GM21528 (cell line): ENCODE results near the gene TRAPPC2L.

Experiments used
- ATAC-seq: cut with Tn5 transposase; IDR thresholded peaks from one replicate; pipeline ENCODE4 v1.9.1; 2021; ENCODE audit warnings: mild to moderate bottlenecking, moderate library complexity; ENCODE audit not compliant: unreplicated experiment, low FRiP score

The TRAPPC2L gene

GRCh38 chr16:88903267-88903666 is 46.3 kb downstream of the TRAPPC2L start:
- ATAC-seq = no peak

- no peak for ATAC-seq
Measured at GRCh38 chr16:88904676-88905365, 47.9 kb downstream of the TRAPPC2L start.

DNA sequence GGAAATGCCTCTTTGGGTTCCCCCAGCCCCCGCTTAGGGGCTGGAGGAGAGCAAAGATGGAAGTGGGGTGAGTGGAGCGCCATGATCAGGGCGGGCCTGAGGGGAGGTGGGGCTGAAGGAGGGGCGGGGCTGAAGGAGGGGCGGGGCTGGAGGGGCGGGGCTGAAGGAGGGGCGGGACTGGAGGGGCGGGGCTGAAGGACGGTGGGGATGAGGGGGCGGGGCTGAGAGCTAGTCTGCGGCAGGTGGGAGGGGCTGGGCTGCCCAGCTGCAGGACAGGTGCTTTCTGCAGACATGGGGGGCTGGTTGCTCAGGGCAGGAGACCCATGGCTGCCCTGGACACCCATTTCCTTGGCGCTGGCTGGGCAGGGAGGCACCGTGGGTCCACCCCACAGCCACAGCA is 48.6 kb downstream of the TRAPPC2L start:
- ATAC-seq = no peak

DNA sequence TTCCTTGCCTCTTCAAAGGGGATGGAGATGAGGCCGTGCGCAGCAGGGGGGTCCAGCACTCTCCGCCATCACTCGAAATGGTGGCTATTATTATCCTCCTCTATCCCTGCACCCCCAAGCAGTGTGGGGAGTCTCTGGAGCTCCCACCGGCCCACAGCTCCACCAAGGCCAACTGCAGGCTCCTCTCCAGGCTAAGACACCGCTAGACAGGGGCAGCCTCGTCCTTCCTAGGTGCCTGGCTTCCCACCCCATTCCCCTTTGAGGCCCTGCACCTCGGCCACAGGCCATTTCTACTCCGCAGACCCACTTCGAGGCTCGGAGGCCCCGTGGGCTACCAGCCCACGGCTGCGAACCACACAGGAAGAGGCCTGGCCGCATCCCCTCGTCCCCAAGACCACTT is 49.1 kb downstream of the TRAPPC2L start:
- no peak for ATAC-seq

DNA sequence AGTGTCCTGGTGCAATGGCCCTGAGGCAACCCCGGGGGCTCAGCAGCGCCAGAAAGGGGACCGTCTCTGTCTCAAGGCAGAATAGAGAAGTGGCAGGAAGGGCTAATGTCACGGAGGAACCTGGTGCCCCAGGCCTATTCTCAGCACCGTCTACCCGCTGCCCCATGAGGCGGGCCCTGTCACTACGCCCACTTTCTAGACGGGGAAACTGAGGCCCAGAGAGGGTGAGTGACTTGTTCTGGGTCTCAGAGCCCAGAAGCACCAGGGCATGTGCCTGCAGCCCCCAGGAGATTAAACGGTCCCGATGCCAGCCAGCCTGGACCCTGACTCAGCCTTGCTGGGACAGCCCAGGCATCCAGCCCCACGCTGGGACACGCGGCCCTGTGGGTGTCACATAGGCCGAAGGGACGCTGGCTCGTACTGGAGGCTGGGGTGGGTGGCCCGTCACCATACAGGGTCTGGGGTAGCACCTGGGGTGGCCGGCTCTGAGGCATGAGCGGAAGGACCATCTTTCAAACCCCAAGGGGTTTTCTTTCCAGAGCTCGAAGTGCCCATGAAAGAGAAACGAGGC is 49.7 kb downstream of the TRAPPC2L start:
- ATAC-seq = no peak

GRCh38 chr16:88907768-88908167 is 50.8 kb downstream of the TRAPPC2L start:
- ATAC-seq = no peak

- ATAC-seq = no peak
Measured at GRCh38 chr16:88908307-88908706, 51.4 kb downstream of the TRAPPC2L start.

GRCh38 chr16:88909431-88910210 is 52.7 kb downstream of the TRAPPC2L start:
- no peak for ATAC-seq

DNA sequence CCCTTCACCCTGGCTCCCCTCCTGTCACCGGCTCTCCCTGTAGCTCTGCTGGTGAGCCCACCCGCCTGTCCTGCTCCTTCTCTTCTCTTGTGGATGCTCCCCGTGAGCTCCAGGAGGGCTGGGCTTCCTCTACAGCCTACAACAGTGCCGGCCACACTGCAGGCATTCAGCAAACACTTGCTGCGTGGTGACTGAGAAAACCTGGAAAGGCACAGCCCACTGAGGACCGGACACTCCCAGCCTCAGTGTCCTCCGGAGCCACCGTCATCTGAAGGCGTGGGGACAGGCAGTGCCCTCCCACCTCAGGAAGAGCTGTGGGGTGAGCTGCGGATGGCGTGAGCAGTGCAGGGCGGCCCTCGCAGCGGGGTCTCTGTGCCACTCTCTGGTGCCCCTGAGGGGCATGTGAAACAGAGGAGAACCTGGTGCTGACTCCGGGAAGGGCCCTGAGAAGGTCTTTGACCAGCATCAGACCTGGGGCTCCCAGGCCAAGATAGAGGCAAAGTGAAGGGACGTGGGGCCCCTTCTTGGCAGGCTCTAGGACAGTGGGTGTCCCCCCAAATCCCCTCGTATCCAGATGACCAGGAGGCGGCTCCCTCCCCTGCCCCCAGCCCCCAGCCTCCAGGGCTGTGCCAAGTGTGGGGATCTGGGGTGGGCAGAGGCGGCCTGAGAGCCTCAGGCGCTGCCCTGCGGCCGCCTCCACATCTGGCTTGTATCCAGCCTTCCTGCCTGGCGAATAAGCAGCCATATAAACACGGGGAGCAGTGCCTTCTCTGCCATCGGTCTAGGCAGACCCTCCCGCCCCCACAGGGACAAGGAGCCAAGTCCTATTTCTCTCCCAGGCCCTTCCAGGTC is 53.6 kb downstream of the TRAPPC2L start:
- no peak for ATAC-seq

DNA sequence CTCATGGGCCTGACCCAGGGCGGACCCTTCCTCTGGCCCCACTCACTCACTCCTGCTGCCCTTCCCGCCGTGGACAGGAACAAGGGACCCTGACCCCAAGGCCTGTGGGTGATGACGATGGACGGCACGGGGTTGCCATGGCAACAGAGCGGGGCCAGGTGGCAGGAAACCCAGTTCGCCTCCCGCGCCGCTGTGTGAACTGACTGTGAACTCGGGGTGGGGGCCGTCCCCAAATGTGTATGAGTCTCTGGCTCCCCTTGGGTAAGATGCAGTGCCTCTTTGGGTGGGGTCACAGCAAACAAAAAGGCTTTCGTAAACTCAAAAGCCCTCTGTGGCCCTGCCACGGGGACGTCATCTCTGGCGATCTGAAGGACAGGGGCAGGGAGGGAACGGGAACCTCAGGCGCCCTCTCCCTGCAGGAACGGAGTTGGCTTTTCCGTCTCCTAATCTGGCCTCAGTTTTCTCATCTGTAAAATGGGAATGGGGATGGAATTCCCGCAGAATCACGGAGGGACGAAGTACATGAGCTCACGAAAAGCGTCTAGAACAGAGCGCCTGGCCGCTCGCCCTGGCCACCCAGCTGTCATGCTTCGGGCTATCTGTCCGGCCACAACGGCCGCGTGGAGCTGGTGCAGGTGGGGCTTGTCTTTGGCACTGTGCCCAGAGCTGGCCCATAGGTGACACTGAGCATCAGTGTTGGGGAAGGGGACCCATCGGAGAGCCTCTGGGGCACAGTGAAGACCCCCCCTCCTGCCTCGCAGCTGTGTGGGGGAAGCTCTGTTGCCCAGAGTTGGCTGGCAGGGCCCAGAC is 54.4 kb downstream of the TRAPPC2L start:
- no peak for ATAC-seq

- no peak for ATAC-seq
Measured at GRCh38 chr16:88911946-88912310, 55.0 kb downstream of the TRAPPC2L start.
